ENCODE measurements around the gene MYO1G.

The MYO1G gene

GRCh38 chr7:44975331-44976039 is 3.3 kb downstream of the MYO1G start:
- no peak for DNase-seq (ENCODE audit: low read depth)
- no peak overlapping the region for H3K4me3 ChIP-seq (replicated peaks; ENCODE audit: low read depth, low read length)
- TF ChIP-seq CTCF (IDR thresholded peaks at IDR 0.05; ENCODE audit: low read length, missing control alignments) = no peak

GRCh38 chr7:44974549-44974948 is 4.3 kb downstream of the MYO1G start:
- no peak for TF ChIP-seq CTCF (IDR thresholded peaks at IDR 0.05; ENCODE audit: low read length, missing control alignments)
- H3K4me3 ChIP-seq (replicated peaks; ENCODE audit: low read depth, low read length) = no peak overlapping the region
- DNase-seq (ENCODE audit: low read depth) = no peak

- peak; percentile 79 for TF ChIP-seq CTCF (IDR thresholded peaks at IDR 0.05; ENCODE audit: low read length, missing control alignments)
- DNase-seq (ENCODE audit: low read depth) = peak; percentile 49
Observed at GRCh38 chr7:44973610-44974401, 5.0 kb downstream of the MYO1G start.

GRCh38 chr7:44972562-44972961 is 6.3 kb downstream of the MYO1G start:
- H3K4me3 ChIP-seq (replicated peaks; ENCODE audit: low read depth, low read length) = no peak overlapping the region
- no peak for TF ChIP-seq CTCF (IDR thresholded peaks at IDR 0.05; ENCODE audit: low read length, missing control alignments)
- DNase-seq (ENCODE audit: low read depth) = no peak

More at GRCh38 chr7:44973610-44974401, 5.0 kb downstream of the MYO1G start:
- H3K4me3 ChIP-seq (replicated peaks; ENCODE audit: low read depth, low read length) = no peak overlapping the region

GRCh38 chr7:44971902-44972441 is 6.8 kb downstream of the MYO1G start:
- DNase-seq (ENCODE audit: low read depth) = no peak

More at GRCh38 chr7:44971902-44972441, 6.8 kb downstream of the MYO1G start:
- TF ChIP-seq CTCF (IDR thresholded peaks at IDR 0.05; ENCODE audit: low read length, missing control alignments) = no peak
- H3K4me3 ChIP-seq (replicated peaks; ENCODE audit: low read depth, low read length) = no peak overlapping the region
